H1 (cell line): ENCODE results near the gene CCNK. TPM values are rescaled to one million over a fixed set of nuclear protein-coding genes. Genes with fewer than 3 reads are reported as not detected.

Experiments
- CTCF ChIA-PET: fragments of 300-600 bp; sonication (Branson Sonifier 250); formaldehyde crosslinking; loops from one replicate; lab custom pipeline; 2021; ENCODE audit not compliant: partially characterized antibody; lab: Charles Lee
- POLR2A ChIA-PET: fragments of 300-600 bp; sonication (Branson Sonifier 250); formaldehyde crosslinking; loops from one replicate; lab custom pipeline; 2021; ENCODE audit warnings: inconsistent platforms; ENCODE audit not compliant: partially characterized antibody; lab: Charles Lee
- DNase-seq, 2 experiments: peaks; one replicate each; pipeline versions ENCODE4 v3.0.0 to v3.0.0-alpha.2; 2010 to 2022; ENCODE audit warnings: low spot score in 2 of 2, low read depth in 1 of 2, mixed read lengths in 1 of 2
- FAIRE-seq: peaks from 2 replicates; lab custom pipeline; 2011; peaks lifted over from hg19 to GRCh38; lab: Jason Lieb, UNC
- H2AFZ ChIP-seq: 2 replicates; pipeline ENCODE4 v1.8.1; 2012; ENCODE audit warnings: low read length, inconsistent platforms
- H2AK5ac ChIP-seq: 2 replicates; pipeline ENCODE4 v1.6.1; 2013; ENCODE audit warnings: low read depth, low read length
- H2BK120ac ChIP-seq: replicated peaks from 2 replicates; pipeline ENCODE3; 2013; ENCODE audit warnings: low read depth, low read length, inconsistent platforms
- H2BK12ac ChIP-seq: 2 replicates; pipeline ENCODE4 v1.6.1; 2013; ENCODE audit warnings: low read depth, low read length
- H2BK15ac ChIP-seq: 2 replicates; pipeline ENCODE4 v1.6.1; 2013; ENCODE audit warnings: low read length
- H2BK20ac ChIP-seq: 2 replicates; pipeline ENCODE4 v1.6.1; 2013; ENCODE audit warnings: low read length
- H2BK5ac ChIP-seq: 2 replicates; pipeline ENCODE4 v1.6.1; 2013; ENCODE audit warnings: low read depth, low read length
- H3K14ac ChIP-seq: 2 replicates; pipeline ENCODE4 v1.6.1; 2013; ENCODE audit warnings: inconsistent platforms; ENCODE audit not compliant: insufficient read length
- H3K18ac ChIP-seq: 2 replicates; pipeline ENCODE4 v1.6.1; 2013; ENCODE audit warnings: low read length; ENCODE audit errors: extremely low read depth
- H3K23ac ChIP-seq: 2 replicates; pipeline ENCODE4 v1.6.1; 2013; ENCODE audit warnings: inconsistent platforms; ENCODE audit not compliant: insufficient read length
- H3K23me2 ChIP-seq: 2 replicates; pipeline ENCODE4 v1.6.1; 2013; ENCODE audit warnings: low read depth, low read length
- H3K27ac ChIP-seq: 2 replicates; pipeline ENCODE4 v1.6.1; 2011; ENCODE audit warnings: low read depth, low read length, inconsistent platforms
- H3K27me3 ChIP-seq, 4 experiments: replicated peaks in 1 of 4; 1 replicate in 1 of 4; 2 replicates in 3 of 4; pipeline versions ENCODE4 v1.6.1 to v1.8.1; 2011 to 2013; ENCODE audit warnings: low read length in 3 of 4, mild to moderate bottlenecking in 3 of 4, inconsistent platforms in 2 of 4, mixed read lengths in 2 of 4, moderate library complexity in 1 of 4; ENCODE audit not compliant: control insufficient read depth in 3 of 4, insufficient read depth in 3 of 4; ENCODE audit errors: extremely low read depth in 1 of 4
- H3K36me3 ChIP-seq, 4 experiments: 2 replicates each; pipeline versions ENCODE4 v1.6.1 to v1.8.1; 2011 to 2013; ENCODE audit warnings: mild to moderate bottlenecking in 4 of 4, low read length in 3 of 4, moderate library complexity in 2 of 4, control low read depth in 1 of 4, inconsistent platforms in 1 of 4; ENCODE audit not compliant: insufficient read depth in 4 of 4, control insufficient read depth in 2 of 4
- H3K4ac ChIP-seq: replicated peaks from 2 replicates; pipeline ENCODE3; 2013; ENCODE audit warnings: low read length, low read depth, mixed read lengths, inconsistent platforms; ENCODE audit not compliant: insufficient read length
- H3K4me1 ChIP-seq, 4 experiments: replicated peaks in 1 of 4; 1 replicate in 1 of 4; 2 replicates in 3 of 4; pipeline versions ENCODE4 v1.6.1 to v1.8.1; 2011 to 2013; ENCODE audit warnings: low read length in 3 of 4, inconsistent platforms in 2 of 4, mixed read lengths in 1 of 4; ENCODE audit not compliant: insufficient read depth in 4 of 4, control insufficient read depth in 3 of 4
- H3K4me2 ChIP-seq, 2 experiments: 2 replicates each; pipeline versions ENCODE4 v1.6.1 to v1.8.1; 2011 to 2013; ENCODE audit warnings: low read depth in 2 of 2, low read length in 2 of 2, control low read depth in 1 of 2, inconsistent platforms in 1 of 2, mild to moderate bottlenecking in 1 of 2; ENCODE audit not compliant: insufficient read depth in 1 of 2
- H3K4me3 ChIP-seq, 4 experiments: fragments of 200-600, 300-600 bp in 1 of 4; sonication (generic), shearing (Covaris generic), sonication (Bioruptor Twin) in 1 of 4; 2 replicates each; pipeline versions ENCODE4 v1.5.1 to v1.8.1; 2011 to 2016; ENCODE audit warnings: low read length in 4 of 4, low read depth in 3 of 4, control low read depth in 2 of 4, inconsistent platforms in 2 of 4, mild to moderate bottlenecking in 2 of 4, mixed read lengths in 1 of 4, moderate library complexity in 1 of 4; ENCODE audit not compliant: insufficient read depth in 2 of 4; ENCODE audit errors: extremely low read depth in 1 of 4
- H3K56ac ChIP-seq: replicated peaks from 2 replicates; pipeline ENCODE3; 2013; ENCODE audit warnings: low read depth, mild to moderate bottlenecking, mixed read lengths, low read length, inconsistent platforms; ENCODE audit not compliant: insufficient read length
- H3K79me1 ChIP-seq: 2 replicates; pipeline ENCODE4 v1.6.1; 2013; ENCODE audit warnings: low read depth, low read length, control low read depth
- H3K79me2 ChIP-seq, 2 experiments: 2 replicates each; pipeline versions ENCODE4 v1.6.1 to v1.8.1; 2012 to 2013; ENCODE audit warnings: low read length in 2 of 2, mild to moderate bottlenecking in 2 of 2, inconsistent platforms in 1 of 2; ENCODE audit not compliant: insufficient read depth in 2 of 2, control insufficient read depth in 1 of 2
- H3K9ac ChIP-seq, 4 experiments: replicated peaks in 1 of 4; 1 replicate in 1 of 4; 2 replicates in 3 of 4; pipeline versions ENCODE4 v1.6.1 to v1.8.1; 2011 to 2013; ENCODE audit warnings: low read depth in 3 of 4, low read length in 3 of 4, control low read depth in 2 of 4, mild to moderate bottlenecking in 2 of 4, moderate library complexity in 2 of 4, inconsistent platforms in 1 of 4; ENCODE audit errors: extremely low read depth in 1 of 4
- H3K9me3 ChIP-seq, 2 experiments: 2 replicates each; pipeline versions ENCODE4 v1.6.1 to v1.8.1; 2012 to 2013; ENCODE audit warnings: mild to moderate bottlenecking in 2 of 2, moderate library complexity in 2 of 2, control low read depth in 1 of 2, inconsistent platforms in 1 of 2, low read depth in 1 of 2, low read length in 1 of 2, mixed read lengths in 1 of 2; ENCODE audit not compliant: insufficient read depth in 2 of 2
- H4K20me1 ChIP-seq, 2 experiments: replicated peaks in 1 of 2; 2 replicates each; pipeline versions ENCODE3 to v1.8.1; 2011 to 2013; ENCODE audit warnings: inconsistent platforms in 2 of 2, low read length in 2 of 2, mild to moderate bottlenecking in 1 of 2; ENCODE audit not compliant: insufficient read depth in 2 of 2, control insufficient read depth in 1 of 2
- H4K5ac ChIP-seq: 2 replicates; pipeline ENCODE4 v1.6.1; 2013; ENCODE audit warnings: low read length, low read depth, mixed read lengths, inconsistent platforms; ENCODE audit not compliant: insufficient read length
- H4K8ac ChIP-seq: 2 replicates; pipeline ENCODE4 v1.8.0; 2013; ENCODE audit warnings: mild to moderate bottlenecking, moderate library complexity, low read length, inconsistent platforms; ENCODE audit not compliant: insufficient read depth; ENCODE audit errors: extremely low read depth
- H4K91ac ChIP-seq: replicated peaks from 2 replicates; pipeline ENCODE3; 2013; ENCODE audit warnings: low read length, mixed read lengths, inconsistent platforms; ENCODE audit not compliant: insufficient read length
- JUN ChIP-seq: IDR thresholded peaks from 2 replicates; pipeline ENCODE4 v1.6.1; 2011; ENCODE audit warnings: low read depth, mild to moderate bottlenecking, improper control_type of control experiment, low read length
- NRF1 ChIP-seq: IDR thresholded peaks from 2 replicates; pipeline ENCODE4 v1.6.1; 2011; ENCODE audit warnings: mild to moderate bottlenecking, low read depth, low read length, improper control_type of control experiment
- RBBP5 ChIP-seq: IDR thresholded peaks from 2 replicates; pipeline ENCODE4 v1.7.1; 2012; ENCODE audit warnings: low read depth, mild to moderate bottlenecking, inconsistent platforms, low read length, moderate library complexity, borderline replicate concordance
- SP1 ChIP-seq: IDR thresholded peaks from 2 replicates; pipeline ENCODE4 v1.6.1; 2011; ENCODE audit warnings: low read depth, low read length
- TAF7 ChIP-seq: optimal IDR thresholded peaks from 2 replicates; pipeline ENCODE3; 2011; ENCODE audit warnings: low read depth, mild to moderate bottlenecking, inconsistent platforms, low read length, moderate library complexity, borderline replicate concordance
- YY1 ChIP-seq: IDR thresholded peaks from 2 replicates; pipeline ENCODE4 v1.6.1; 2011; ENCODE audit warnings: low read depth, mild to moderate bottlenecking, low read length
- WGBS, 2 experiments: shearing (Covaris generic) in 1 of 2; methylation state at CpG; one replicate each; pipeline versions ENCODE4 v1.1.6 to v1.1.7; 2013 to 2015; ENCODE audit warnings: low lambda C conversion rate in 2 of 2, mixed read lengths in 2 of 2, inconsistent platforms in 1 of 2, low coverage in 1 of 2, missing lambda C conversion rate in 1 of 2; ENCODE audit not compliant: insufficient replicate concordance in 2 of 2, insufficient coverage in 1 of 2, insufficient read length in 1 of 2; ENCODE audit errors: extremely low coverage in 1 of 2, missing lambda C conversion rate in 1 of 2; 5-methylcytosine and 5-hydroxymethylcytosine counted together
- polyA plus RNA-seq, 7 experiments: library from polyadenylated mRNA; depleted of rRNA in 3 of 7; stranded (reverse) in 5 of 7; unstranded in 2 of 7; fragments of >200 nt in 5 of 7; fragments of 200-250 nt in 2 of 7; gene quantifications; 1 replicate in 5 of 7; 2 replicates in 1 of 7; 4 replicates in 1 of 7; pipeline versions ENCODE4 v1.2.1 to v1.2.3, GENCODE V29; 2011 to 2013; ENCODE audit warnings: missing spikeins in 2 of 7, mixed read lengths in 2 of 7
- total RNA-seq: library from RNA; stranded (reverse); fragmentation: NEBNext Ultra II Directional; extraction: Animal tissue kit (Norgen Biotek cat#: 25700); gene quantifications from 2 replicates; pipeline ENCODE4 v1.2.1, GENCODE V29; 2021

Gene CCNK
- total and polyA plus RNA-seq, 2 of the 8 experiments (the other 6 are each of a cell fraction or from before 2014, with no cell fraction given) = 10.7 to 82.7 TPM

GRCh38 chr14:99522457-99522891 is 41.3 kb downstream of the CCNK start:
- FAIRE-seq = no peak
- H3K9ac ChIP-seq = 0 out of 7 replicates have a peak overlapping the region, but pooled peaks of 1 of the 4 experiments have one; percentile 13
- POLR2A ChIA-PET = interaction anchor here (0.8 to 1.2 kb wide), 3 partner anchors 14 to 110 kb away, joined by 3 read pairs; no protein-coding TSS in a partner anchor

More at GRCh38 chr14:99522457-99522891, 41.3 kb downstream of the CCNK start:
- Histone ChIP-seq H3K23ac (no peak overlapping the region), H4K5ac (no peak overlapping the region), H3K4me2 (peak overlapping the region; percentile 30 to 36; a peak in 2 of 4 replicates), H3K27me3 (no peaks in the 10 kb centered on the region), H3K79me1 (peaks cover 13% of the 10 kb centered on the region), H4K8ac (peak overlapping the region; percentile 87; the same call in 1 of the 2 replicates), H2BK5ac (peak overlapping the region; percentile 35; the same call in 1 of the 2 replicates), H2AK5ac (peak overlapping the region; percentile 72; the same call in 1 of the 2 replicates), H3K56ac (no peak overlapping the region), H3K4me3 (no peak overlapping the region), H4K91ac (peak overlapping the region; percentile 95), H3K23me2 (0 out of 2 replicates have a peak, but pooled peaks cover 2% of the 10 kb centered on the region), H3K14ac (no peak overlapping the region), H3K4me1 (peaks cover 11 to 39% (median 33%) of the 10 kb centered on the region in 4 experiments), H2AFZ (no peak overlapping the region), H3K18ac (peak overlapping the region; percentile 96), H3K4ac (peak overlapping the region; percentile 21), H2BK15ac (0 out of 2 replicates have a peak overlapping the region, but pooled peaks have one; percentile 88), H2BK12ac (peak overlapping the region; percentile 84; the same call in 1 of the 2 replicates), H2BK120ac (no peak overlapping the region), H2BK20ac (0 out of 2 replicates have a peak overlapping the region, but pooled peaks have one; percentile 48), H3K27ac (no peak overlapping the region), H3K36me3 (no peaks in the 10 kb centered on the region; a peak in 1 of 8 replicates), H3K9me3 (no peaks in the 10 kb centered on the region), H3K79me2 (peaks cover 0 to 2% of the 10 kb centered on the region in 2 experiments; a peak in 1 of 4 replicates), H4K20me1 (peaks cover 1 to 2% of the 10 kb centered on the region in 2 experiments)
- 68% methylated on average over 12 of the region's 12 CpGs; no CpG with 5 or more reads in 1 of the 2 experiments for WGBS, 2 experiments
- no peak for DNase-seq
- TF ChIP-seq RBBP5 (no peak), SP1 (no peak), NRF1 (no peak), JUN (no peak), YY1 (no peak), TAF7 (no peak)
- CTCF ChIA-PET = interaction anchor here (1.0 to 4.2 kb wide), 13 partner anchors 12 to 160 kb away, joined by 3 to 40 read pairs (median 4); no protein-coding TSS in a partner anchor
